HCT116 (cell line): ENCODE results near the gene STON2. TPM values are rescaled to one million over a fixed set of nuclear protein-coding genes. Genes with fewer than 3 reads are reported as not detected.

Experiments
- ATAC-seq: fragments of 200-7000 bp; cut with Tn5 transposase; 2 replicates; pipeline ENCODE4 v1.9.1; 2020; ENCODE audit warnings: mild to moderate bottlenecking, moderate library complexity
- BruUV-seq: library from RNA; stranded (reverse); fragments of 400-500 nt; replicated peaks from 2 replicates; lab custom pipeline; 2021; lab: Mats Ljungman, UMichigan
- CTCF ChIA-PET: fragments of 300-600 bp; sonication (Branson Sonifier 250); formaldehyde crosslinking; loops from one replicate; lab custom pipeline; 2021; ENCODE audit warnings: antibody characterized with exemption; lab: Charles Lee
- POLR2A ChIA-PET: fragments of 300-600, 350-600 bp; sonication (Branson Sonifier 250); formaldehyde crosslinking; loops from one replicate; lab custom pipeline; 2021; ENCODE audit warnings: antibody characterized with exemption; lab: Charles Lee
- RAD21 ChIA-PET, 2 experiments: fragments of 300-600 bp; sonication (Branson Sonifier 250); formaldehyde crosslinking; loops; one replicate each; lab custom pipeline; 2023; ENCODE audit warnings: low total read pairs in 2 of 2; ENCODE audit not compliant: uncharacterized antibody in 2 of 2, unreplicated experiment in 2 of 2, low non-redundant PET in 1 of 2; lab: Charles Lee
- DNase-seq: peaks from one replicate; pipeline ENCODE4 v3.0.0-alpha.2; 2010; ENCODE audit warnings: low read depth, low spot score
- H2AFZ ChIP-seq: fragments of 200-600 bp; shearing (Covaris generic), sonication (generic); 2 replicates; pipeline ENCODE4 v1.6.1; 2017; ENCODE audit warnings: low read depth, mixed run types, mixed read lengths, antibody characterized with exemption, low read length; ENCODE audit not compliant: poor library complexity, severe bottlenecking
- H3K27ac ChIP-seq: 2 replicates; pipeline ENCODE4 v1.5.1; 2012; ENCODE audit warnings: low read depth, low read length
- H3K27me3 ChIP-seq: fragments of 200-600 bp; sonication (generic); 2 replicates; pipeline ENCODE4 v1.6.1; 2016; ENCODE audit warnings: mixed run types, low read length, mixed read lengths; ENCODE audit not compliant: insufficient read depth
- H3K36me3 ChIP-seq, 2 experiments: fragments of 200-500 bp in 1 of 2; fragments of 200-600 bp in 1 of 2; sonication (Bioruptor generic) in 1 of 2; sonication (generic) in 1 of 2; 2 replicates each; pipeline versions ENCODE4 v1.5.1 to v1.6.1; 2014 to 2016; ENCODE audit warnings: low read length in 2 of 2, inconsistent platforms in 1 of 2, mixed read lengths in 1 of 2, mixed run types in 1 of 2; ENCODE audit not compliant: insufficient read depth in 2 of 2, control insufficient read depth in 1 of 2
- H3K4me1 ChIP-seq, 2 experiments: fragments of 200-600 bp in 1 of 2; sonication (generic) in 1 of 2; 2 replicates each; pipeline versions ENCODE4 v1.5.1 to v1.6.1; 2012 to 2017; ENCODE audit warnings: low read length in 2 of 2, inconsistent platforms in 1 of 2, mild to moderate bottlenecking in 1 of 2, mixed read lengths in 1 of 2, mixed run types in 1 of 2, moderate library complexity in 1 of 2; ENCODE audit not compliant: insufficient read depth in 2 of 2, control insufficient read depth in 1 of 2
- H3K4me2 ChIP-seq: fragments of 200-600 bp; sonication (generic); 2 replicates; pipeline ENCODE4 v1.6.1; 2017; ENCODE audit warnings: mixed run types, low read length, mixed read lengths
- H3K4me3 ChIP-seq, 2 experiments: fragments of 200-600 bp in 1 of 2; sonication (generic) in 1 of 2; replicated peaks in 1 of 2; 2 replicates each; pipeline ENCODE4 v1.5.1; 2011 to 2016; ENCODE audit warnings: low read length in 2 of 2, control low read depth in 1 of 2, low read depth in 1 of 2, mild to moderate bottlenecking in 1 of 2, mixed read lengths in 1 of 2, mixed run types in 1 of 2
- H3K79me2 ChIP-seq: fragments of 200-600 bp; sonication (generic); 2 replicates; pipeline ENCODE4 v1.6.1; 2017; ENCODE audit warnings: mild to moderate bottlenecking, mixed run types, low read length, moderate library complexity, mixed read lengths; ENCODE audit not compliant: insufficient read depth
- H3K9ac ChIP-seq: fragments of 200-600 bp; sonication (generic); 2 replicates; pipeline ENCODE4 v1.6.1; 2016; ENCODE audit warnings: low read length, mixed read lengths
- H3K9me2 ChIP-seq: fragments of 200-600 bp; sonication (generic), shearing (Covaris generic); 2 replicates; pipeline ENCODE4 v1.6.1; 2017; ENCODE audit warnings: mixed run types, mild to moderate bottlenecking, moderate library complexity; ENCODE audit not compliant: insufficient read depth
- H3K9me3 ChIP-seq, 2 experiments: fragments of 200-500 bp in 1 of 2; fragments of 200-600 bp in 1 of 2; sonication (Bioruptor generic) in 1 of 2; sonication (generic) in 1 of 2; 2 replicates each; pipeline ENCODE4 v1.6.1; 2014 to 2017; ENCODE audit warnings: low read length in 2 of 2, mixed read lengths in 2 of 2, inconsistent platforms in 1 of 2, low read depth in 1 of 2, mild to moderate bottlenecking in 1 of 2, mixed run types in 1 of 2, moderate library complexity in 1 of 2; ENCODE audit not compliant: control insufficient read depth in 1 of 2, insufficient read depth in 1 of 2
- H4K20me1 ChIP-seq: fragments of 200-600 bp; sonication (generic), shearing (Covaris generic); 2 replicates; pipeline ENCODE4 v1.6.1; 2017; ENCODE audit warnings: mixed run types, mild to moderate bottlenecking, moderate library complexity; ENCODE audit not compliant: insufficient read depth
- ATF3 ChIP-seq: IDR thresholded peaks from 2 replicates; pipeline ENCODE4 v1.6.1; 2012
- ELF1 ChIP-seq: IDR thresholded peaks from 2 replicates; pipeline ENCODE4 v1.6.1; 2012; ENCODE audit warnings: low read depth, borderline replicate concordance
- EZH2 ChIP-seq: fragments of 200-600 bp; sonication (generic); IDR thresholded peaks from 2 replicates; pipeline ENCODE4 v1.6.1; 2017; ENCODE audit warnings: antibody characterized with exemption, mixed run types
- EZH2phosphoT487 ChIP-seq: fragments of 200-600 bp; IDR thresholded peaks from 2 replicates; pipeline ENCODE4 v1.6.1; 2018; ENCODE audit warnings: antibody characterized with exemption, borderline replicate concordance
- FOSL1 ChIP-seq: IDR thresholded peaks from 2 replicates; pipeline ENCODE4 v1.6.1; 2012; ENCODE audit warnings: low read depth
- JUND ChIP-seq: IDR thresholded peaks from 2 replicates; pipeline ENCODE4 v1.6.1; 2012
- MAX ChIP-seq: IDR thresholded peaks from 2 replicates; pipeline ENCODE4 v1.6.1; 2012
- POLR2AphosphoS5 ChIP-seq: IDR thresholded peaks from 2 replicates; pipeline ENCODE4 v1.6.1; 2011; ENCODE audit warnings: mild to moderate bottlenecking, low read depth, low read length, moderate library complexity
- REST ChIP-seq: IDR thresholded peaks from 2 replicates; pipeline ENCODE4 v1.6.1; 2012; ENCODE audit warnings: low read depth
- SIN3A ChIP-seq: IDR thresholded peaks from 2 replicates; pipeline ENCODE4 v1.6.1; 2012; ENCODE audit warnings: low read depth
- SP1 ChIP-seq: IDR thresholded peaks from 2 replicates; pipeline ENCODE4 v1.6.1; 2012; ENCODE audit warnings: low read depth
- TCF7L2 ChIP-seq: IDR thresholded peaks from 2 replicates; pipeline ENCODE4 v1.7.0; 2011; ENCODE audit warnings: borderline replicate concordance, inconsistent platforms; ENCODE audit not compliant: insufficient read depth, insufficient read length; ENCODE audit errors: extremely low read depth
- ZNF274 ChIP-seq: fragments of 200-500 bp; sonication (Bioruptor generic); IDR thresholded peaks from 2 replicates; pipeline ENCODE4 v1.6.1; 2014; ENCODE audit warnings: mild to moderate bottlenecking, low read depth, low read length, inconsistent platforms
- intact Hi-C: fragments of 100-400 bp; cut with micrococcal nuclease; formaldehyde crosslinking; loops from 2 replicates; pipeline ENCODE4 v1.10.0; 2022
- total RNA-seq: library from RNA; stranded (reverse); gene quantifications from one replicate; pipeline ENCODE4 v1.2.1, GENCODE V29; 2021; ENCODE audit not compliant: unreplicated experiment

STON2 gene
- total RNA-seq, 1 experiment from 2014 or later, result 4.1 TPM

- intact Hi-C loops, result no loop called here
- RAD21 ChIA-PET, result no interaction called here
These were observed 80.2 kb downstream of the STON2 start for GRCh38 chr14:81319946-81320345.

More at GRCh38 chr14:81319946-81320345, 80.2 kb downstream of the STON2 start:
- H3K4me3 ChIP-seq, result no peak overlapping the region
- TF ChIP-seq ELF1, result no peak
- TF ChIP-seq MAX, result no peak
- no peak for TF ChIP-seq TCF7L2
- no peak for TF ChIP-seq ATF3
- TF ChIP-seq SIN3A, result no peak
- TF ChIP-seq SP1, result no peak
- no peak for TF ChIP-seq EZH2
- no peak for TF ChIP-seq FOSL1
- no peak for TF ChIP-seq EZH2phosphoT487
- TF ChIP-seq ZNF274, result no peak
- no peak for TF ChIP-seq REST
- no peak for TF ChIP-seq JUND
- TF ChIP-seq POLR2AphosphoS5, result no peak
- H2AFZ ChIP-seq, result no peak overlapping the region
- ATAC-seq (no peak), DNase-seq (no peak)
- no peaks in the 10 kb centered on the region for H3K79me2 ChIP-seq
- no peaks in the 10 kb centered on the region for H3K9me2 ChIP-seq
- no peak overlapping the region for H3K9ac ChIP-seq
- no peaks in the 10 kb centered on the region for H3K36me3 ChIP-seq
- no peak overlapping the region for H3K27ac ChIP-seq
- H4K20me1 ChIP-seq, result no peaks in the 10 kb centered on the region
- no TSS peak for BruUV-seq
- H3K4me2 ChIP-seq, result no peak overlapping the region
- no peaks in the 10 kb centered on the region for H3K27me3 ChIP-seq
- ChIA-PET CTCF (no interaction called here), POLR2A (no interaction called here)
- no peaks in the 10 kb centered on the region for H3K9me3 ChIP-seq
- H3K4me1 ChIP-seq, result peaks cover 11 to 16% of the 10 kb centered on the region in 2 experiments; a peak in 3 of 4 replicates
